HG03139 (cell line): ENCODE measurements around the gene THAP3.

Experiments
- ATAC-seq: cut with Tn5 transposase; IDR thresholded peaks from one replicate; pipeline ENCODE4 v1.9.1; 2021; ENCODE audit not compliant: unreplicated experiment

The THAP3 gene, protein sequence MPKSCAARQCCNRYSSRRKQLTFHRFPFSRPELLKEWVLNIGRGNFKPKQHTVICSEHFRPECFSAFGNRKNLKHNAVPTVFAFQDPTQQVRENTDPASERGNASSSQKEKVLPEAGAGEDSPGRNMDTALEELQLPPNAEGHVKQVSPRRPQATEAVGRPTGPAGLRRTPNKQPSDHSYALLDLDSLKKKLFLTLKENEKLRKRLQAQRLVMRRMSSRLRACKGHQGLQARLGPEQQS

DNA sequence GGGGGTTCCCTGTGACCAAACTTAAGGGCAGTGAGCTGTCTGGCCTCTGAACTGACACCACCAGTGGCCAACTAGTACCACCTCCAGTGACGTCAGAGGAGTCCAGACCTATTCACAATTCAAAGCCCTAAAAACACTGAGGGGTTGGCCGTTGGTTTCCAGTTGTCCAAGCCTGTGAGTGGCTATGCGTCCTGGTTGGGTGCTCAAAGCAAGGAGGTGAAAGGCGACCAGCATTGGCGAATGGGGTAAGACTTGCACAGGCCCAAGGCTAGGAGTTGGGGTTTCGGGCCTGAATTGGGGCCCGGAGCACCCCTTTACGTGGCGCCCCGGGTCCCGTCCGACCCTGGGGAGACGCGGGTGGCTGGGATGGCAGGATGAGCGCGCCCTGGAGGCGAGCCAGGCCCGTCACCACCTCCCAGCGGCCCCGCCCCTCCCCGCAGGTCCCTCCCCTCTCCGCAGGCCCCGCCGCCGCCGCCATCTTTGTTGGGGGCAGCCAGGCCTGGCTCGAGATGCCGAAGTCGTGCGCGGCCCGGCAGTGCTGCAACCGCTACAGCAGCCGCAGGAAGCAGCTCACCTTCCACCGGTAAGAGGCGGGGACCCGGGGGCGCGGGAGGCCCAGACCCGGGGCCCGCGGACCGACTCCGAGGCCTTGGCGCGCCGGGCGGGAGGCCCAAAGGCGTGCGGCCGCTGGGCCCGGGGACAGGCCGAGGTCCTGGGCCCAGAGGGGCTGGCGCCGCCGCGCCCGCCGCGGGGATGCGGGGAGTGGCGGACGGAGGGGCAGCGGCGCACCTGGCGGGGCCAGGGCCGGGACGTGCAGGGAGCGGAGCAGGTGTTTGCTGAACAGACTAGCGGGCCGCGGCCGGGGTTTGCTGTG is at the start of gene THAP3:
THAP3 (plus strand) TSS at position 159 of the 874 bp plus-strand sequence; CDS start at position 510, 351 bp downstream.
- ATAC-seq = peak; percentile 70

DNA sequence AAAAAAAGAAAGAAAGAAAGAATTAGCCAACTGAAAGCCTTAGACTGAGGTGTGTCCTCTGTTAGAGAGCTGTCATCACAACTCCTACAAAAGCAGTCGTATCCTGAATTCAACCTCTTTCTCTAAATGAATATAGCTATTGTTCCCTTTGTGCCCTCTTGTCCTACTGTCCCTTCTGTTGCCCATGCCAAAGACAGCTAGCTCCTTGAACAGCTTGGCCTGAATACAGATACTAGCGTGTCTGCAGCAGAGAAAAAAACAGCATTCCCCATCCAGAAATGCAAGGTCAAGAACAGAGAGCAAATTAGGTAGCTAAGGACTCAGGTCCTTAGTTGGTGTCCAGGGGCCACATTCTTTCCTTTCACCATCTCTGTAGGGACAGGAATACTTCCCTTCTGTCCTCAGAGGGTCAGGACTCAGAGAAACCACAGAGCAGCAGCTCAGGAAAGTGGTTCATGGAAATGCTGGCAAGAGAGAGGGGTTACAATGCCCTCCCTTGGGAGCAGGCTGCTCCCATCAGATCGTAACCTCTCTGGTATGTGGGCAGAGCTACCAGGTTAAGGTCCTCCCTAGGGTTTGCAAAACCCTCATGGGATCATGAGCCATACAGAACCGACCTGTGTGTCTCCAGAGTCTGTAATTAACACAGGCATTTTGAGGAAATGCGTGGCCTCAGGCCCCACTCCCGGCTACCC is 46.7 kb upstream of the THAP3 start:
- ATAC-seq = no peak

DNA sequence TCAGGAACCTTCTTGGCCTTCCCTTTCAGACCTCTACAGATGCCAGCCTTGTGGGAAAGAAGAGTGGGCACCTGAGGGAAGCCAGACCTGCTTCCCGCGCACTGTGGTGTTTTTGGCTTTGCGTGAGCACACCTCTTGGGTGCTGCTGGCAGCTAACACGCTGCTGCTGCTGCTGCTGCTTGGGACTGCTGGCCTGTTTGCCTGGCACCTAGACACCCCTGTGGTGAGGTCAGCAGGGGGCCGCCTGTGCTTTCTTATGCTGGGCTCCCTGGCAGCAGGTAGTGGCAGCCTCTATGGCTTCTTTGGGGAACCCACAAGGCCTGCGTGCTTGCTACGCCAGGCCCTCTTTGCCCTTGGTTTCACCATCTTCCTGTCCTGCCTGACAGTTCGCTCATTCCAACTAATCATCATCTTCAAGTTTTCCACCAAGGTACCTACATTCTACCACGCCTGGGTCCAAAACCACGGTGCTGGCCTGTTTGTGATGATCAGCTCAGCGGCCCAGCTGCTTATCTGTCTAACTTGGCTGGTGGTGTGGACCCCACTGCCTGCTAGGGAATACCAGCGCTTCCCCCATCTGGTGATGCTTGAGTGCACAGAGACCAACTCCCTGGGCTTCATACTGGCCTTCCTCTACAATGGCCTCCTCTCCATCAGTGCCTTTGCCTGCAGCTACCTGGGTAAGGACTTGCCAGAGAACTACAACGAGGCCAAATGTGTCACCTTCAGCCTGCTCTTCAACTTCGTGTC is 45.9 kb upstream of the THAP3 start:
- ATAC-seq = no peak

DNA sequence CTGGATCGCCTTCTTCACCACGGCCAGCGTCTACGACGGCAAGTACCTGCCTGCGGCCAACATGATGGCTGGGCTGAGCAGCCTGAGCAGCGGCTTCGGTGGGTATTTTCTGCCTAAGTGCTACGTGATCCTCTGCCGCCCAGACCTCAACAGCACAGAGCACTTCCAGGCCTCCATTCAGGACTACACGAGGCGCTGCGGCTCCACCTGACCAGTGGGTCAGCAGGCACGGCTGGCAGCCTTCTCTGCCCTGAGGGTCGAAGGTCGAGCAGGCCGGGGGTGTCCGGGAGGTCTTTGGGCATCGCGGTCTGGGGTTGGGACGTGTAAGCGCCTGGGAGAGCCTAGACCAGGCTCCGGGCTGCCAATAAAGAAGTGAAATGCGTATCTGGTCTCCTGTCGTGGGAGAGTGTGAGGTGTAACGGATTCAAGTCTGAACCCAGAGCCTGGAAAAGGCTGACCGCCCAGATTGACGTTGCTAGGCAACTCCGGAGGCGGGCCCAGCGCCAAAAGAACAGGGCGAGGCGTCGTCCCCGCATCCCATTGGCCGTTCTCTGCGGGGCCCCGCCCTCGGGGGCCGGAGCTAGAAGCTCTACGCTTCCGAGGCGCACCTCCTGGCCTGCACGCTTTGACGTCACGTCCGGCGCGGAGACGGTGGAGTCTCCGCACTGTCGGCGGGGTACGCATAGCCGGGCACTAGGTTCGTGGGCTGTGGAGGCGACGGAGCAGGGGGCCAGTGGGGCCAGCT is 45.1 kb upstream of the THAP3 start, which contains the start of gene ZBTB48:
ZBTB48 (plus strand) TSS at position 621 of the 745 bp plus-strand sequence. CDS start 616 bp downstream, outside the sequence.
- peak; percentile 94 for ATAC-seq

DNA sequence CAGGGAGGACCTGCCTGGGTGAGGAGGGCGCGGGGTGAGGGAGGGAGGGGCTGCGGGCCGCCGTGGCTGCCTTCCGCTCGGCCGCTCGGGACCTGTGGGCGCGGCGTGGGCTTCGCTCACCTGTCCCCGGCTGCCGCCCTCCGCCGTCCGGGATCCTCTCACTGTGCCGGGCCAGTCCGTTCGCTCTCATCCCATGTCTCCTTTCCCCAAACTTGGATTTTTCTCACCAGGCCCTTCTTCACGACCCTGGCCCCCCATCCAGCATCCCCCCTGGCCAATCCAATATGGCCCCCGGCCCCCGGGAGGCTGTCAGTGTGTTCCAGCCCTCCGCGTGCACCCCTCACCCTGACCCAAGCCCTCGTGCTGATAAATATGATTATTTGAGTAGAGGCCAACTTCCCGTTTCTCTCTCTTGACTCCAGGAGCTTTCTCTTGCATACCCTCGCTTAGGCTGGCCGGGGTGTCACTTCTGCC is 44.5 kb upstream of the THAP3 start:
- no peak for ATAC-seq

DNA sequence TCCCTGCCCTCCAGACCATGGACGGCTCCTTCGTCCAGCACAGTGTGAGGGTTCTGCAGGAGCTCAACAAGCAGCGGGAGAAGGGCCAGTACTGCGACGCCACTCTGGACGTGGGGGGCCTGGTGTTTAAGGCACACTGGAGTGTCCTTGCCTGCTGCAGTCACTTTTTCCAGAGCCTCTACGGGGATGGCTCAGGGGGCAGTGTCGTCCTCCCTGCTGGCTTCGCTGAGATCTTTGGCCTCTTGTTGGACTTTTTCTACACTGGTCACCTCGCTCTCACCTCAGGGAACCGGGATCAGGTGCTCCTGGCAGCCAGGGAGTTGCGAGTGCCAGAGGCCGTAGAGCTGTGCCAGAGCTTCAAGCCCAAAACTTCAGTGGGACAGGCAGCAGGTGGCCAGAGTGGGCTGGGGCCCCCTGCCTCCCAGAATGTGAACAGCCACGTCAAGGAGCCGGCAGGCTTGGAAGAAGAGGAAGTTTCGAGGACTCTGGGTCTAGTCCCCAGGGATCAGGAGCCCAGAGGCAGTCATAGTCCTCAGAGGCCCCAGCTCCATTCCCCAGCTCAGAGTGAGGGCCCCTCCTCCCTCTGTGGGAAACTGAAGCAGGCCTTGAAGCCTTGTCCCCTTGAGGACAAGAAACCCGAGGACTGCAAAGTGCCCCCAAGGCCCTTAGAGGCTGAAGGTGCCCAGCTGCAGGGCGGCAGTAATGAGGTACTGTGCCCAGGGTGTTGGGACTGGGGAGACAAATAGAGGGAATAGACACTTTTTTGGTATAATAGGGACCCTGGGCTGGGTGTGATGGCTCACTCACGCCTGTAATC is 43.9 kb upstream of the THAP3 start:
- no peak for ATAC-seq

DNA sequence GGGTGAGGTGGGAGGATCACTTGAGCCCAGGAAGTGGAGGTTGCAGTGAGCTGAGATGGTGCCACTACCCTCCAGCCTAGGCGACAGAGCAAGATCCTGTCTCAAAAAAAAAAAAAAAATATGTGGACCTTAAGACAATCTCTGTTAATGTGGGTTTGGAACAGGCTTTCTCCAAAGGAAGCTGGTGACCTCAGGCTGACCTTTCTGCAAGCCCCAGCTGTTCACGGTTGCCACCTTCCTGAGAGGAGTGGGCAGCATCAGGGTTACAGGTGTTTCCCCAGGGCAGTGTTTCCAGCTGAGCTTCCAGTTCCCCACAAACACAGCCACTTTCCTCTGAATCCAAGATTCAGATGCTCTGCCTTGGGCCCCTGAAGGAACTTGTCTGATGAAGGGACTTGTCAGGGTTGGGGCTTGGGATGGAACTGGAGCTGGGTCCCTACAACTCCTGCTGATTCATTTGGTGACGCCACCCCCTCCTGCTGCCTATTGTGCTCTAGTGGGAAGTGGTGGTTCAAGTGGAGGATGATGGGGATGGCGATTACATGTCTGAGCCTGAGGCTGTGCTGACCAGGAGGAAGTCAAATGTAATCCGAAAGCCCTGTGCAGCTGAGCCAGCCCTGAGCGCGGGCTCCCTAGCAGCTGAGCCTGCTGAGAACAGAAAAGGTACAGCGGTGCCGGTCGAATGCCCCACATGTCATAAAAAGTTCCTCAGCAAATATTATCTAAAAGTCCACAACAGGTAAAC is 42.9 kb upstream of the THAP3 start:
- no peak for ATAC-seq

DNA sequence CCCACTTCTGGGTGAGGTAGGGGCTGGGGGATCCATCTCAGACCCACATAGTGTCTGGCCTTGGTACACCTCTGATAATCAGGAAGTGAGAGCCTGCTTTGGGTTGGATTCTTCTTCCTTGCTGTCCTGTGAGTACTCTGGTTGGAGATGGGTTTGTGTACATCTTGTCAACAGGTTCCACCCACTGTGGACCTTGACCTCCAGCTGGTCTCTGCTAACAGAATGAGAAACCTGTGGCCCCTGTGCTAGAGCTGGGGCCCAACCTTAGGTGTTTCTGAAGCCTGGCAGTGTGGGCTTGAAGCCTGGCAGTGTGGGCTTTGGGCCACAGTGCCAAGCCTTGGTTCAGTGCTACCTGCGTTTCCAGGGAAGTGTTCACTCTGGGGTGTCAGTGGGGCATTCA is 42.3 kb upstream of the THAP3 start:
- ATAC-seq = no peak

DNA sequence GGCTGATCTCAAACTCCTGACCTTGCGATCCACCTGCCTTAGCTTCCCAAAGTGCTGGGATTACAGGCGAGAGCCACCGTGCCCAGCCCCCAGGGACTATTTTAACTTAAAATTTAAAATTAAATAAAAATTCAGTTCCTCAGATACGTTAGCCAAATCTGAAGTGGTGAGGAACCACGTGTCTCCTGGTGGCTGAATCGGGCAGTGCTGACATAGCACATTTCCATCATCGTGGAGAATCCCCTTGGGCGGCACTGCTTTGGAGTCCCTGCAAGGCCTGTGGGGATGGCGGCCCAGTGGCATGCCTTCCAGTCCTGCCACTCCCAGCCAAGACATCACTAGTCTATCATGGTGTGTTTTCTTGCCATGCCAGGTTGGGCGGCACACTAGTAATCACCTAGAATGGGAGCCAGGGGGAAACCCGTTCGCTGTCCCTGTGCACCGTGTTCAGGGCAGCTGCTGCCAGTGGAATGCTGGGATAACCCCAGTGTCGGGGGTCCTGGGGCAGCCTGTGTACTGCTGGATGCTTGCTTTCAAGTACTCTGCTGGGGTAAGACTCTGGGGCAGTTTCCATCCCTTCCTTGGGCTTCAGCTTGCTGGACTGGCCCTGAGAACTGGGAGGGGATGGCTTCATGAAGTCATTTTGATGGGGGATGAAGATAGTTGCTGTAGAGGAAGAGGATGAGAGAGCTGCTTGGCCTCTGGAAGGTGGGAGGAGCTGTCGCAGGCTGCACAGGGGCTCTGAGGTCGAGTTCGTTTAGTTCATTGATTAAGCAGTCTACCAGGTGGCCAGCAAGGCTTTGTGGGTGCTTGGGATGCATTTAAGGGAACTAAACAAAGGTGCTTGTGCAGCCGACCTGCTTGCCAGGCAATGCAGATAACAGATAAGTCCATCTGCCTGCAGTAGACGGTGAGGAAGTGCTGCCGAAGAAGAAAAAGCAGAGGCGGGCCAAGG is 40.3 kb upstream of the THAP3 start:
- no peak for ATAC-seq

DNA sequence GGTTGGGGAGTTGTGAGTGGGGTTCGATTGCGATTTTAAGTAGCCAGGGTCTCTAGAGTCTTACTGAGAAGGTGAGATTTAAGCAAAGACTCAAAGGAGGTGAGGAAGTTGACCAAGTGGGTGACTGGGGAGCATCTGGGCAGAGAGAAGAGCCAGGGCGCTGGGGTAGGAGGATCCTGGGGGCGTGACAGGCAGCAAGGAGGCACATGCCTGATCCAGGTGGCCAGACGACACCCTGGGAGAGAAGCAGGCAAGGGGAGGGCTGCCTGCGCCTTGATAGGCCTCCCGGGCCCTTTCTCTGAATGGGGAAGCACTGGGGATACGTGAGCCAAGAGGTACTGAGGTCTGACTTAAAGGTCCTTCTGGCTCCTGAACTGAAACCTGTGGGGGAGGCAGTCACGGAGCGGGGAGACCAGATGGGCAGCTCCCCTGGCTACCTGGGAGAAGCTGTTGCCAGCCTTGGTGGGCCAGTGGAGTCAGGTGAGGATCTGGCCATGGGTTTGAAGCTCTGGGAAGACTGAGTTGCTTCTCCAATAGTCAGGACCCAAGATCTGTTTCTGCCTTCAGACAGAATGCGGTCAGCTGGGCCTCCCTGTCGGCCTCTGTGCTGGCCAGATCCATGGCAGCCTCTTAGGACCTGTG is 39.5 kb upstream of the THAP3 start:
- ATAC-seq = no peak

DNA sequence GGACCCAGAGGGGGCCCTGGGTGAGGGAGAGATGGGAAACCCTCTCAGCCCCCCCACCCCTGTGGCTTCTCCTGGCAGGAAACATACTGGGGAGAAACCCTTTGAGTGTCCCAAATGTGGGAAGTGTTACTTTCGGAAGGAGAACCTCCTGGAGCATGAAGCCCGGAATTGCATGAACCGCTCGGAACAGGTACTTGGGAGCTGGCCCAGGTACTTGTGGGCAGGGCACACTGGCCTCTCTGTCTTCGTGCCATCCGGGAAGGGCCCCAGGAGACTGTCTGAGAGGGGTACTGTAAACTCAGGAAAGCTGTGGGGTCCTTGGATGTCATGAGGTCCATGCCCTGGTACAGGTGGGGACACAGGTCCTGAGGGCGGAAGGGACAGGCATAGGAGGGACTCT is 38.8 kb upstream of the THAP3 start:
- ATAC-seq = no peak

DNA sequence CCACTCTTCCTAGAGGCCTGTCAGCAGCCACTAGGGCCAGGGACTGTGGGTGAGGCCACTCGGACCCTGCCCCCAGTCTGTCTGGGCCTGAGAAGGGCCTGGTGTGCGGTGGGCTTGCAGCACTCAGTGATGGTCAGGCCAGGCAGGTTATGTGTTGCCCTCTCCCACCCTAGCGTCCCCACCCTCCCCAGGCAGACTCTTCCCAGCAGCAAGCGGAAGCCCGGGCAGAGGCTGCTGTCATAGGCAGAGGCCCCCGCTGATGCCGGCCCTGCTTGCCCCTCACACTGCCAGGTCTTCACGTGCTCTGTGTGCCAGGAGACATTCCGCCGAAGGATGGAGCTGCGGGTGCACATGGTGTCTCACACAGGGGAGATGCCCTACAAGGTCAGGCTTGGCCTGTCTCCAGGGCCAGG is 38.3 kb upstream of the THAP3 start:
- no peak for ATAC-seq

DNA sequence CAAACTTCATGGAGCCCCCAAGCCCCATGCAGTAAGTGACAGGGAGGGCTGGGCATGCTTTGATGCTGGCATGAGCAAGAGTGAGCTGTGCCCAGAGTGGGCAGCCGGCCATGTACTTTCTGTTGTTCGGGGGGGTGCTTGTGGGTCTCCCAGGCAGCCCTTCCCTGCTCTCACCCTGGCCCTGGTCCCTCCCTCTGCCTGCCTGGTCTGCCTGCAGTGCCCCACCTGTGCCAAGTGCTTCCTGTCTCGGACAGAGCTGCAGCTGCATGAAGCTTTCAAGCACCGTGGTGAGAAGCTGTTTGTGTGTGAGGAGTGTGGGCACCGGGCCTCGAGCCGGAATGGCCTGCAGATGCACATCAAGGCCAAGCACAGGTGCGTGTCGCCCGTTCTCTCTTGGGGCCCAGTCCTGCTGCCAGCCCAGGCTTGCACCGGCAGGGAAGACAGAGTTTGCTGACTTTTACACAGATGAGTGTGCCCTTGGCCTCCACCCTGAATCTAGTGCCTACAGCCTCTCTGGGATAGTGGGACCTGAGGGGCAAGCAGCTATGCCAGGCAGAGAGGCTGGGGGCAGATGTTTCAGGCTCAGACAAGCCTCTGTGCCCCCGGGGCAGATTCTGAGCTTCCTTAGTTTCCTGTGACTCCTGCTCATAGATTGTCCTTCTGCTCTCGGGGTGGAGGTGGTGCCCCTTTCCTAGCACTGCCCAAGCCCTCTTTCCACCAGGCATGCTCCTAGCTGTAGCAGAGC is 37.2 kb upstream of the THAP3 start:
- no peak for ATAC-seq

DNA sequence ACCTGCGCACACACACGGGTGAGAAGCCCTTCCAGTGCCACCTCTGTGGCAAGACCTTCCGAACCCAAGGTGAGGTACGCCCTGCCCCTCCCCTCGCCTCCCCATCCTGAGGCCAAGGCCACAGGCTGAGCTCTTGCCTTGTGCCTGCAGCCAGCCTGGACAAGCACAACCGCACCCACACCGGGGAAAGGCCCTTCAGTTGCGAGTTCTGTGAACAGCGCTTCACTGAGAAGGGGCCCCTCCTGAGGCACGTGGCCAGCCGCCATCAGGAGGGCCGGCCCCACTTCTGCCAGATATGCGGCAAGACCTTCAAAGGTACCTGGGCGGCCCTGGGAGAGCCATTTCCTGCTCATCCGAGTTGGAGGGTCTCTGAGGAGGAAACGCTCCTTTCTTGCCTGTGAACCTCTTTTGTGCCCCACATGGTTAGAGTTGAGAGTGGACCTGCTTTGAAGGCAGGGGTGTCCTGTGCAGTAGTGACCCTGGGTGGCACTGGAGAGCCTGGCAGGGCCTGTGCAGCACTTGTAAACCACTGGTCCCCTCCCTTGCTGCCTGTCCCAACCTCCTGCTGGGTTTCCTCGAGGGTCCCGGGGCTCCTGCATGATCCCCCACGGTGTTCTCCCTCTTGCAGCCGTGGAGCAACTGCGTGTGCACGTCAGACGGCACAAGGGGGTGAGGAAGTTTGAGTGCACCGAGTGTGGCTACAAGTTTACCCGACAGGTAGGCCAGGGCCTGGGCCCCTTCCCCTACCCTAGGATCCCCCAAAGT is 36.4 kb upstream of the THAP3 start:
- ATAC-seq = no peak

DNA sequence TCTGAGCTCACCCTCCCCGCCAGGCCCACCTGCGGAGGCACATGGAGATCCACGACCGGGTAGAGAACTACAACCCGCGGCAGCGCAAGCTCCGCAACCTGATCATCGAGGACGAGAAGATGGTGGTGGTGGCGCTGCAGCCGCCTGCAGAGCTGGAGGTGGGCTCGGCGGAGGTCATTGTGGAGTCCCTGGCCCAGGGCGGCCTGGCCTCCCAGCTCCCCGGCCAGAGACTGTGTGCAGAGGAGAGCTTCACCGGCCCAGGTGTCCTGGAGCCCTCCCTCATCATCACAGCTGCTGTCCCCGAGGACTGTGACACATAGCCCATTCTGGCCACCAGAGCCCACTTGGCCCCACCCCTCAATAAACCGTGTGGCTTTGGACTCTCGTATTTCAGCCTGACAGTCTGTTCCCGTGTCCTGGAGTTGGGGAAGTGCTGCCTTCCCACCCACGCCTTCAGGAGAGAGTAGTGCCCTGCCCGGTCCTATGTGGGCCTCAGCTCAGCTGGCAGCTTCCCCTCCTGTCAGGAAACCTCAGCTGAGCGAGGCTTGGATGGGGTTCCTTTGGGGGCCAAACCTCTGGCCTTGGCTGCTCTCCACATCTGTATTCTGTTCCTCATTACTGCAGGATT is 35.7 kb upstream of the THAP3 start:
- ATAC-seq = no peak
